ENCODE measurements around the gene ANKRD44. TPM values are rescaled to one million over a fixed set of nuclear protein-coding genes. Genes with fewer than 3 reads are reported as not detected.

ANKRD44 gene
- total RNA-seq, 1 donor from 2014 or later, result 21.4 TPM

GRCh38 chr2:197265924-197266323 is 44.7 kb downstream of the ANKRD44 start:
- H3K27me3 Mint-ChIP-seq (ENCODE audit: low read depth), result no peaks in the 10 kb centered on the region
- H3K9me3 Mint-ChIP-seq (ENCODE audit: low read depth), result no peaks in the 10 kb centered on the region
- H3K4me3 Mint-ChIP-seq (ENCODE audit: unreplicated experiment), result no peak overlapping the region
- H3K4me1 Mint-ChIP-seq (ENCODE audit: low read depth), result peaks cover 63% of the 10 kb centered on the region
- DNase-seq (ENCODE audit: low spot score), result no peak
- TF ChIP-seq CTCF (IDR thresholded peaks at IDR 0.05), result no peak
- H3K36me3 Mint-ChIP-seq (ENCODE audit: low read depth), result no peaks in the 10 kb centered on the region
- H3K27ac Mint-ChIP-seq (ENCODE audit: unreplicated experiment), result no peak overlapping the region

GRCh38 chr2:197265036-197265435 is 45.5 kb downstream of the ANKRD44 start:
- no peak overlapping the region for H3K27ac Mint-ChIP-seq (ENCODE audit: unreplicated experiment)
- no peaks in the 10 kb centered on the region for H3K36me3 Mint-ChIP-seq (ENCODE audit: low read depth)
- H3K4me1 Mint-ChIP-seq (ENCODE audit: low read depth), result peaks cover 54% of the 10 kb centered on the region
- no peak for DNase-seq (ENCODE audit: low spot score)
- no peaks in the 10 kb centered on the region for H3K9me3 Mint-ChIP-seq (ENCODE audit: low read depth)
- no peaks in the 10 kb centered on the region for H3K27me3 Mint-ChIP-seq (ENCODE audit: low read depth)
- TF ChIP-seq CTCF (IDR thresholded peaks at IDR 0.05), result no peak
- H3K4me3 Mint-ChIP-seq (ENCODE audit: unreplicated experiment), result no peak overlapping the region

- Mint-ChIP-seq H3K27me3 (ENCODE audit: low read depth) (no peaks in the 10 kb centered on the region), H3K36me3 (ENCODE audit: low read depth) (no peaks in the 10 kb centered on the region), H3K9me3 (ENCODE audit: low read depth) (no peaks in the 10 kb centered on the region), H3K4me1 (ENCODE audit: low read depth) (peaks cover 47% of the 10 kb centered on the region), H3K27ac (ENCODE audit: unreplicated experiment) (no peak overlapping the region), H3K4me3 (ENCODE audit: unreplicated experiment) (no peak overlapping the region)
- DNase-seq (ENCODE audit: low spot score), result no peak
- no peak for TF ChIP-seq CTCF (IDR thresholded peaks at IDR 0.05)
These were observed 46.2 kb downstream of the ANKRD44 start for GRCh38 chr2:197264332-197264731.

- H3K9me3 Mint-ChIP-seq (ENCODE audit: low read depth), result no peaks in the 10 kb centered on the region
These were observed 47.5 kb downstream of the ANKRD44 start for GRCh38 chr2:197263077-197263476.

GRCh38 chr2:197261808-197262226 is 48.8 kb downstream of the ANKRD44 start:
- peaks cover 47% of the 10 kb centered on the region for H3K4me1 Mint-ChIP-seq (ENCODE audit: low read depth)
- DNase-seq (ENCODE audit: low spot score), result no peak
- H3K27ac Mint-ChIP-seq (ENCODE audit: unreplicated experiment), result peak overlapping the region; percentile 85
- H3K27me3 Mint-ChIP-seq (ENCODE audit: low read depth), result no peaks in the 10 kb centered on the region
- no peaks in the 10 kb centered on the region for H3K9me3 Mint-ChIP-seq (ENCODE audit: low read depth)
- no peaks in the 10 kb centered on the region for H3K36me3 Mint-ChIP-seq (ENCODE audit: low read depth)
- no peak for TF ChIP-seq CTCF (IDR thresholded peaks at IDR 0.05)
- H3K4me3 Mint-ChIP-seq (ENCODE audit: unreplicated experiment), result no peak overlapping the region

More at GRCh38 chr2:197263077-197263476, 47.5 kb downstream of the ANKRD44 start:
- TF ChIP-seq CTCF (IDR thresholded peaks at IDR 0.05), result no peak
- H3K4me1 Mint-ChIP-seq (ENCODE audit: low read depth), result peaks cover 47% of the 10 kb centered on the region
- no peaks in the 10 kb centered on the region for H3K36me3 Mint-ChIP-seq (ENCODE audit: low read depth)
- H3K27me3 Mint-ChIP-seq (ENCODE audit: low read depth), result no peaks in the 10 kb centered on the region
- H3K27ac Mint-ChIP-seq (ENCODE audit: unreplicated experiment), result peak overlapping the region; percentile 2
- H3K4me3 Mint-ChIP-seq (ENCODE audit: unreplicated experiment), result no peak overlapping the region
- DNase-seq (ENCODE audit: low spot score), result no peak

Measured in chondrocyte (in vitro differentiated cells).